K562 treated with DMSO at 1 percent for 48 hours (cell line): Measurements from ENCODE around the gene SOWAHA. TPM values are rescaled to one million over a fixed set of nuclear protein-coding genes. Genes with fewer than 3 reads are reported as not detected.

Experiments
- total RNA-seq: library from RNA; unstranded; fragments of 300-600 nt; gene quantifications from 2 replicates; pipeline ENCODE4 v1.2.3, GENCODE V29; 2022; ENCODE audit warnings: low replicate concordance; ENCODE audit errors: extremely low read depth

SOWAHA gene
- not detected in 2 replicates for total RNA-seq

GRCh38 chr5:132812781-132813598 lies at the start of gene SOWAHA:
Gene SOWAHA, plus strand, starts transcription at chr5:132813302. Its CDS starts 320 bp downstream, at chr5:132813622.

GRCh38 chr5:132777209-132778069 lies 35.7 kb upstream of the SOWAHA start, which contains the start of gene SEPTIN8:
Gene SEPTIN8, minus strand, starts transcription at chr5:132777239. Its CDS starts 102 bp downstream, at chr5:132777137.

GRCh38 chr5:132830436-132831094 lies 17.5 kb downstream of the SOWAHA start, which contains the start of gene SHROOM1:
Gene SHROOM1, minus strand, starts transcription at chr5:132830647. Its CDS starts 4,507 bp downstream, at chr5:132826140.

Other genes starting within 250 kb of the SOWAHA start
- gene IL13, start 155.1 kb upstream of the SOWAHA start, total RNA-seq: not detected in 2 replicates
- gene IL4, start 139.3 kb upstream of the SOWAHA start, total RNA-seq: not detected in 2 replicates
- not detected in 2 replicates for gene KIF3A, start 75.8 kb upstream of the SOWAHA start, total RNA-seq
- gene CCNI2, start 65.9 kb upstream of the SOWAHA start, total RNA-seq: not detected in 2 replicates
- not detected in 2 replicates for gene SEPTIN8, start 36.1 kb upstream of the SOWAHA start, total RNA-seq
- not detected in 2 replicates for gene SHROOM1, start 17.3 kb downstream of the SOWAHA start, total RNA-seq
- not detected in 2 replicates for gene GDF9, start 53.2 kb downstream of the SOWAHA start, total RNA-seq
- not detected in 2 replicates for gene UQCRQ, start 53.3 kb downstream of the SOWAHA start, total RNA-seq
- gene LEAP2, start 60.4 kb downstream of the SOWAHA start, total RNA-seq: not detected in 2 replicates
- gene AFF4, start 150.3 kb downstream of the SOWAHA start, total RNA-seq: not detected in 2 replicates
- gene ZCCHC10, start 213.2 kb downstream of the SOWAHA start, total RNA-seq: not detected in 2 replicates
- not detected in 2 replicates for gene HSPA4, start 238.7 kb downstream of the SOWAHA start, total RNA-seq